A673 (cell line): ENCODE results near the gene STAM. TPM values are rescaled to one million over a fixed set of nuclear protein-coding genes. Genes with fewer than 3 reads are reported as not detected.

Experiments
- BruUV-seq: library from RNA; stranded (reverse); fragments of 400-500 nt; replicated peaks from 2 replicates; lab custom pipeline; 2021; lab: Mats Ljungman, UMichigan
- CTCF ChIA-PET: fragments of 300-600 bp; sonication (Branson Sonifier 250); formaldehyde crosslinking; loops from one replicate; lab custom pipeline; 2022; ENCODE audit warnings: antibody characterized with exemption; lab: Charles Lee
- POLR2A ChIA-PET: fragments of 300-600 bp; sonication (Branson Sonifier 250); formaldehyde crosslinking; loops from one replicate; lab custom pipeline; 2022; ENCODE audit warnings: antibody characterized with exemption; ENCODE audit not compliant: low non-redundant PET; lab: Charles Lee
- DNase-seq: peaks from one replicate; pipeline ENCODE4 v3.0.0-alpha.2; 2015; ENCODE audit warnings: low spot score
- H3K27ac ChIP-seq: fragments of 200-600 bp; sonication (generic); 2 replicates; pipeline ENCODE4 v1.5.1; 2016; ENCODE audit warnings: mixed run types, low read depth, mild to moderate bottlenecking, mixed read lengths, antibody characterized with exemption, low read length; ENCODE audit not compliant: poor library complexity, severe bottlenecking
- H3K27me3 ChIP-seq: fragments of 200-600 bp; sonication (generic); replicated peaks from 2 replicates; pipeline ENCODE4 v1.6.1; 2017; ENCODE audit warnings: mixed run types, low read depth, mild to moderate bottlenecking, mixed read lengths, antibody characterized with exemption, low read length; ENCODE audit not compliant: insufficient read depth, poor library complexity
- H3K36me3 ChIP-seq: fragments of 200-600 bp; sonication (generic); 2 replicates; pipeline ENCODE4 v1.6.1; 2016; ENCODE audit warnings: mixed run types, mild to moderate bottlenecking, mixed read lengths, antibody characterized with exemption, low read length; ENCODE audit not compliant: insufficient read depth, poor library complexity, severe bottlenecking
- H3K4me1 ChIP-seq: fragments of 200-600 bp; sonication (generic); 2 replicates; pipeline ENCODE4 v1.6.1; 2017; ENCODE audit warnings: mixed run types, mild to moderate bottlenecking, mixed read lengths, antibody characterized with exemption, low read length; ENCODE audit not compliant: insufficient read depth, poor library complexity, severe bottlenecking
- H3K4me3 ChIP-seq: fragments of 200-600 bp; sonication (generic); 2 replicates; pipeline ENCODE4 v1.5.1; 2016; ENCODE audit warnings: low read depth, mixed run types, mild to moderate bottlenecking, mixed read lengths, low read length; ENCODE audit not compliant: poor library complexity, severe bottlenecking
- H3K9me3 ChIP-seq: fragments of 200-600 bp; sonication (generic); 2 replicates; pipeline ENCODE4 v1.6.1; 2016; ENCODE audit warnings: mixed run types, low read depth, mild to moderate bottlenecking, mixed read lengths, antibody characterized with exemption, low read length; ENCODE audit not compliant: poor library complexity, severe bottlenecking
- CTCF ChIP-seq: fragments of 300-800, 200-600 bp; sonication (generic); conservative IDR thresholded peaks from 2 replicates; pipeline ENCODE4 v1.5.1; 2017; ENCODE audit warnings: low read depth, mild to moderate bottlenecking, antibody characterized with exemption, low read length, moderate library complexity, mixed read lengths
- EZH2 ChIP-seq: fragments of 200-600 bp; sonication (generic); IDR thresholded peaks from 2 replicates; pipeline ENCODE4 v1.6.1; 2017; ENCODE audit warnings: borderline replicate concordance, low read depth, mild to moderate bottlenecking, mixed read lengths, antibody characterized with exemption, low read length; ENCODE audit not compliant: poor library complexity, severe bottlenecking
- intact Hi-C: fragments of 100-400 bp; cut with micrococcal nuclease; formaldehyde crosslinking; loops from one replicate; pipeline ENCODE4 v1.10.0; 2022; ENCODE audit not compliant: unreplicated experiment
- total RNA-seq: library from RNA; stranded (reverse); gene quantifications from 2 replicates; pipeline ENCODE4 v1.2.3, GENCODE V29; 2021

STAM gene
- total RNA-seq, 1 experiment from 2014 or later: 37.4 TPM

- intact Hi-C loops: no loop called here
- Histone ChIP-seq H3K4me1 (no peaks in the 10 kb centered on the region), H3K27me3 (no peaks in the 10 kb centered on the region), H3K27ac (no peak overlapping the region), H3K9me3 (no peaks in the 10 kb centered on the region), H3K36me3 (no peaks in the 10 kb centered on the region), H3K4me3 (no peak overlapping the region)
- POLR2A ChIA-PET: no interaction called here
- TF ChIP-seq EZH2 (no peak), CTCF (no peak)
- no TSS peak for BruUV-seq
- DNase-seq: no peak
- CTCF ChIA-PET: no interaction called here
Observed at GRCh38 chr10:17685233-17685840, 41.4 kb downstream of the STAM start.

DNA sequence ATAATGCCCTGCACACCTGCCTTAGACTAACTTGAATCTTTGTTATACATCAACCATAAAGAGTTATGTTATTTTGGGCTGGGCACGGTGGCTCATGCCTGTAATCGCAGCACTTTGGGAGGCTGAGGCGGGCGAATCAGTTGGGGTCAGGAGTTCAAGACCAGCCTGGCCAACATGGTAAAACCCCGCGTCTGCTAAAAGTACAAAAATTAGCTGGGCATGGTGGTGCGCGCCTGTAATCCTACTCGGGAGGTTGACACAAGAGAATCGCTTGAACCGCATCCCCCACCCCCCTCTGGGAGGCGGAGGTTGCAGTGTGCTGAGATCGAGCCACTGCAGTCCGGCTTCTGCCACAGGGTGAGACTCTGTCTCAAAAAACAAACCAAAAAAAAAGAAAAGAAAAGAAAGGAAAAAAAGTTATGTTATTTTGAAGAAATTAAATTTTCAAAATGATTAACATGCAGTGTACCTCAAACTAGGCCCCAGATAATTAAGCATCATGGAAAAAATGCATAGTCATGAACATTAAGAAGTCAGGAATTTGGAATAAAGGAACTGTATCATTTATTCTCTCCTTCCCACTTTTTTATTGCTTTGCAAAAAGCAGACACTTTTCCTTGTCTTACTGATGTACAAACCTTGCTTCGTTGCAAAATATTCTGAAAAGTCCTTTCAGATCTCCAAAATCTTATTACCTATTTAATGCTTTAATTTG, 43.3 kb downstream of the STAM start:
- no peak overlapping the region for H3K27ac ChIP-seq
- intact Hi-C loops: no loop called here
- DNase-seq: no peak
- CTCF ChIA-PET: no interaction called here
- no peaks in the 10 kb centered on the region for H3K9me3 ChIP-seq
- no peaks in the 10 kb centered on the region for H3K36me3 ChIP-seq
- no peak for TF ChIP-seq EZH2
- no peak for TF ChIP-seq CTCF
- no peaks in the 10 kb centered on the region for H3K4me1 ChIP-seq
- no peaks in the 10 kb centered on the region for H3K27me3 ChIP-seq
- no peak overlapping the region for H3K4me3 ChIP-seq
- POLR2A ChIA-PET: no interaction called here
- BruUV-seq: no TSS peak

GRCh38 chr10:17689137-17689536, 45.2 kb downstream of the STAM start:
- CTCF ChIA-PET: no interaction called here

More at GRCh38 chr10:17689137-17689536, 45.2 kb downstream of the STAM start:
- POLR2A ChIA-PET: no interaction called here
- Histone ChIP-seq H3K9me3 (no peaks in the 10 kb centered on the region), H3K27ac (no peak overlapping the region), H3K4me1 (no peaks in the 10 kb centered on the region), H3K27me3 (no peaks in the 10 kb centered on the region), H3K4me3 (no peak overlapping the region), H3K36me3 (no peaks in the 10 kb centered on the region)
- no peak for DNase-seq
- BruUV-seq: no TSS peak
- no peak for TF ChIP-seq CTCF
- TF ChIP-seq EZH2: no peak
- intact Hi-C loops: no loop called here
